Karpas-422 (cell line): ENCODE data around the gene ACSM6. TPM values are rescaled to one million over a fixed set of nuclear protein-coding genes. Genes with fewer than 3 reads are reported as not detected.

Source experiments
- DNase-seq: peaks from one replicate; pipeline ENCODE4 v3.0.0-alpha.2; 2015
- H2AFZ ChIP-seq: fragments of 200-600 bp; sonication (generic); 2 replicates; pipeline ENCODE4 v1.6.1; 2014; ENCODE audit warnings: antibody characterized with exemption, low read length, mixed read lengths
- H3K27ac ChIP-seq: fragments of 200-600 bp; sonication (generic); 2 replicates; pipeline ENCODE4 v1.5.1; 2014; ENCODE audit warnings: mild to moderate bottlenecking, low read length, moderate library complexity
- H3K27me3 ChIP-seq: fragments of 200-600 bp; sonication (generic); 2 replicates; pipeline ENCODE4 v1.6.1; 2014; ENCODE audit warnings: low read length, mixed read lengths
- H3K36me3 ChIP-seq: fragments of 200-600 bp; sonication (generic); 2 replicates; pipeline ENCODE4 v1.6.1; 2014; ENCODE audit warnings: low read length, mixed read lengths; ENCODE audit not compliant: insufficient read depth
- H3K4me1 ChIP-seq: fragments of 200-600 bp; sonication (generic); 2 replicates; pipeline ENCODE4 v1.6.1; 2014; ENCODE audit warnings: mild to moderate bottlenecking, low read length, mixed read lengths
- H3K4me2 ChIP-seq: fragments of 200-600 bp; sonication (generic); 2 replicates; pipeline ENCODE4 v1.6.1; 2014; ENCODE audit warnings: low read length, low read depth, mild to moderate bottlenecking; ENCODE audit not compliant: poor library complexity, severe bottlenecking
- H3K4me3 ChIP-seq: fragments of 200-600 bp; sonication (generic); 2 replicates; pipeline ENCODE4 v1.5.1; 2014; ENCODE audit warnings: mild to moderate bottlenecking, antibody characterized with exemption, low read length, mixed read lengths
- H3K79me2 ChIP-seq: fragments of 200-600 bp; sonication (generic); 2 replicates; pipeline ENCODE4 v1.6.1; 2014; ENCODE audit warnings: mild to moderate bottlenecking, low read length, mixed read lengths
- H3K9ac ChIP-seq: fragments of 200-600 bp; sonication (generic); 2 replicates; pipeline ENCODE4 v1.6.0; 2014; ENCODE audit warnings: low read length
- H3K9me2 ChIP-seq: fragments of 200-600 bp; sonication (generic), shearing (Covaris generic); replicated peaks from 2 replicates; pipeline ENCODE4 v1.6.0; 2014; ENCODE audit warnings: mild to moderate bottlenecking, low read length, moderate library complexity; ENCODE audit not compliant: insufficient read depth
- H3K9me3 ChIP-seq: fragments of 300-700, 200-600 bp; sonication (generic); 2 replicates; pipeline ENCODE4 v1.6.1; 2014; ENCODE audit warnings: low read length, mixed read lengths
- H4K20me1 ChIP-seq: fragments of 200-600 bp; sonication (generic); 2 replicates; pipeline ENCODE4 v1.6.1; 2014; ENCODE audit warnings: mild to moderate bottlenecking, antibody characterized with exemption, low read length, low read depth; ENCODE audit not compliant: insufficient read depth
- total RNA-seq: library from RNA; depleted of rRNA; stranded (reverse); fragments of >200 nt; shearing (Covaris generic); gene quantifications from 2 replicates; pipeline ENCODE4 v1.2.3, GENCODE V29; 2014; ENCODE audit warnings: low replicate concordance

Gene ACSM6
- total RNA-seq, 1 experiment from 2014 or later = not detected

DNA sequence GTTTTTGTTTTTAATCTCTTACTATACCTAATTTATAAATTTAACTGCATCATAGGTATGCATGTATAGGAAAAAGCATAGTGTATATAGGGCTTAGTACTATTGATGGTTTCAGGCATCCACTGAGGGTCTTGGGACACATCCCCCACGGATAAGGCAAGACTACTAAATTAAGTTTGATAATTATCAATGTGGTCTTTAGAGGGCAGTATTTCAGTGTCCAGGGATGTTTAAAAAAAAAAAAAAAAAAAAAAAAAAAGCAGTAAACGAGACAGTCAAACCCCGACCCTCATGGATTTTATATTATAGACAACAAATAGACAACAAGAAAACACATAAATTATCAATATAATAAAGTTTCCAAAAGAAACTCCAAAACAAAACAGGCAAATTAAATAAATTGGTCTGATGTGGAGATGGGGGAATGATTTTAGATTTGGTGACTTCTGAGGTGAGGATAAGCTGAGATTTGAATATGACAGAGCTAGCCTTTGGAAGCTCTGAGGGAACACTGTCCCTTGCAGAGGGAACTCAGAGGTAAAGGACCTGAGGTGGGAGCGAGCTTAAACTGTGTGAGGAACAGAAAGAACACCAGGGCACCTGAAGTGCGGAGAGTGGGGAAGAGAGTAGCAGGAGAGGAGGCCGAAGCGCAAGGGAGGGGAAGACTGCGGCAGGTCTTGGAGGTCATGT is 14.8 kb downstream of the ACSM6 start:
- H3K9ac ChIP-seq = no peak overlapping the region
- no peak overlapping the region for H3K4me3 ChIP-seq
- H3K27ac ChIP-seq = no peak overlapping the region
- H3K9me3 ChIP-seq = no peaks in the 10 kb centered on the region
- H2AFZ ChIP-seq = no peak overlapping the region
- H3K9me2 ChIP-seq = no peaks in the 10 kb centered on the region
- H3K36me3 ChIP-seq = no peaks in the 10 kb centered on the region
- H3K27me3 ChIP-seq = no peaks in the 10 kb centered on the region
- DNase-seq = no peak
- H3K79me2 ChIP-seq = no peaks in the 10 kb centered on the region
- no peak overlapping the region for H3K4me2 ChIP-seq
- H4K20me1 ChIP-seq = no peaks in the 10 kb centered on the region
- no peaks in the 10 kb centered on the region for H3K4me1 ChIP-seq

DNA sequence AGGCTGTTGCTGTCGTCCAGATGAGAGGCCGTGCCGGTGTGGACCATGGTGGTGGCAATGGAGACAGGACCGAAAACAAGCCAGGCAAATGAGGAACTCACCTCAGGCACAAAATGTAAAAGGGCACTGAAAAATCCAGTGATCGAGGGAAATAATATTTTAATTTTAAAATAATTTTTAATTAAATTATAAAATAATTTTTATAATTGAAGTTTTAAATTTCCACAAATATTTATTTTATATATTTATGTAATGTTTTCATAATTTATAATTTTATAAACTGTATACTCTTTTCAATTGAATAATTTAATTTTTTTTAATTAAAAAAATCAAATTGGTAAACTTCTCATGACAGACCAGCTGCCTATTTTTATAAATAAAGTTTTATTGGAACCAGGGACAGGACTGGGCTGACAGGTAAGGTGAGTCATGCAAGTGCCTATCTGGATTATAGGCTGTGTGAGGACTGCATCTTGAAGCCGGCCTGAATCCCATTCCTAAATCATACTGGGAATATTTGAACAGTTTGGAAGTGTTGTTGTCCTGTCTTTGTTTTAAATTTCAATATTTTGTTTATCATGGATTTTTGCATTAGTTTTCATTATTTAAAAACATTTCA is 15.6 kb downstream of the ACSM6 start:
- Histone ChIP-seq H3K9me3 (no peaks in the 10 kb centered on the region), H3K4me1 (no peaks in the 10 kb centered on the region), H4K20me1 (no peaks in the 10 kb centered on the region), H2AFZ (no peak overlapping the region), H3K4me3 (no peak overlapping the region), H3K79me2 (no peaks in the 10 kb centered on the region), H3K4me2 (no peak overlapping the region), H3K9me2 (no peaks in the 10 kb centered on the region), H3K27me3 (no peaks in the 10 kb centered on the region), H3K36me3 (no peaks in the 10 kb centered on the region), H3K9ac (no peak overlapping the region), H3K27ac (no peak overlapping the region)
- DNase-seq = no peak

DNA sequence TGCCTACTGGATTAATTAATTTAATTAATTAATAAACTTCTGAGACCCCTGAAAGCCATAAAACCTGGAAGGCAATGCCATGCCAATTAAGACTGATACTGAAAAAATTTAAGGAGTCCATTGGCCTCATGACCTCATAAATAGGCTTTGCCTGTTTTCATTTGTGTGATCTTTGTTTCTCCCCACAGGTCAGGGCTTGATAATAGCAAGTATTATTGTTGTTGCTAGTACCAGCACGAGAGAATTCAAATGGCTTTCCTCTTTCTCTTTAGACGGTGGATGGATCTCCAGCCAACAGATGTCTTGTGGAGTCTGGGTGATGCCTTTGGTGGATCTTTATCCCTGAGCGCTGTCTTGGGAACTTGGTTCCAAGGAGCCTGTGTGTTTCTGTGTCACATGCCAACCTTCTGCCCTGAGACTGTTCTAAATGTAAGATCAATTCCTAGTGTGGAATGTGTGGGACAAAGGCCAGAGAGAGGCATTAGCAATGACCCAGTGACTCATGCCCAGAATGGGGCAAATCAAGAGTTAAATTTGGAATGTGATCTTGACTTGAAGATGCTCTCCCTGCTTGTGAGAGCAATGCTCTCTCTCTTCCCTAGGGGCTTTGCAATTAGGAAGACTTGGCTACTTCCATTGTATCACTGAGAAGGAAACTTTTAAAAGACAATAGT is 17.7 kb downstream of the ACSM6 start:
- no peak for DNase-seq
- no peak overlapping the region for H3K4me2 ChIP-seq
- no peaks in the 10 kb centered on the region for H3K27me3 ChIP-seq
- H3K36me3 ChIP-seq = no peaks in the 10 kb centered on the region
- H3K4me1 ChIP-seq = no peaks in the 10 kb centered on the region
- H2AFZ ChIP-seq = no peak overlapping the region
- H3K4me3 ChIP-seq = no peak overlapping the region
- H3K27ac ChIP-seq = no peak overlapping the region
- no peaks in the 10 kb centered on the region for H3K79me2 ChIP-seq
- H3K9ac ChIP-seq = no peak overlapping the region
- no peaks in the 10 kb centered on the region for H3K9me3 ChIP-seq
- no peaks in the 10 kb centered on the region for H3K9me2 ChIP-seq
- no peaks in the 10 kb centered on the region for H4K20me1 ChIP-seq

DNA sequence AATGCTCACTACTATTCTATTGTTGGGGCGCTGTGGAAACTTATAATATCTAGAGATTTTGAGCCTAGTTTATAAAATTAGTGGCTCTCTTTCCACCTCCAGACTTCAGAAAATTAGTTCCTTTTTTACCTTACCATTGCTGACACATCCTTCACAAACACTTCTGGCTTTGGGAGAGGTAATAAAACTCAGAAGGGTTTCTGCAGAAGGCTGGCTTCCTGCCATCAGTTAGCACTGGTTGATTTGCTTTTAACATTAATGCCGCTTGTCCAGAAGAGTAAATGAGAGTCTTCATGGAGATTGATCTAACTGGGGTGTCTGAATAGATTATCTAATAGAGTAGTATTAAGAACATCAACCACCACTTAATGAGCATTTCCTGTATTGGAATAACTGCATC is 20.3 kb downstream of the ACSM6 start:
- Histone ChIP-seq H3K27me3 (no peaks in the 10 kb centered on the region), H3K4me3 (no peak overlapping the region), H3K4me2 (no peak overlapping the region), H3K27ac (no peak overlapping the region), H4K20me1 (no peaks in the 10 kb centered on the region), H2AFZ (no peak overlapping the region), H3K9me3 (no peaks in the 10 kb centered on the region), H3K4me1 (no peaks in the 10 kb centered on the region), H3K9me2 (no peaks in the 10 kb centered on the region), H3K79me2 (no peaks in the 10 kb centered on the region), H3K36me3 (no peaks in the 10 kb centered on the region), H3K9ac (no peak overlapping the region)
- DNase-seq = no peak

DNA sequence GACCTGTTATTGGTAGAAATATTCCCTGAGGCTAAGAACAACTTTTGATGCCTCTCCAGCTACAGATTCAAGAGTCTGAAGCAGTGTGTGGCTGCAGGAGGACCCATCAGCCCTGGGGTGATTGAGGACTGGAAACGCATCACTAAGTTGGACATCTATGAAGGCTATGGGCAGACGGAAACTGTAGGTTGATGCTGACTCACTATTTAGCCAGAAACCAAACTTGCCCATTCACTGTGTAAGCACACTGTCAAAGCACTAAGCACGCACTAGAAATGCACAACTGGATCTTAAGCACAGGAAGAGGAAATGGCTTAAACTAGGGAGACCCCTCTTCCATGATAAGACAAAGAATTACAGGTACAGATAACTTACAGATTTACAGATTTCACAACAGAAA is 20.8 kb downstream of the ACSM6 start:
- no peak overlapping the region for H2AFZ ChIP-seq
- H3K4me1 ChIP-seq = no peaks in the 10 kb centered on the region
- no peak overlapping the region for H3K27ac ChIP-seq
- H4K20me1 ChIP-seq = no peaks in the 10 kb centered on the region
- H3K4me2 ChIP-seq = no peak overlapping the region
- no peaks in the 10 kb centered on the region for H3K79me2 ChIP-seq
- H3K9me3 ChIP-seq = no peaks in the 10 kb centered on the region
- H3K27me3 ChIP-seq = no peaks in the 10 kb centered on the region
- DNase-seq = no peak
- no peaks in the 10 kb centered on the region for H3K9me2 ChIP-seq
- no peak overlapping the region for H3K9ac ChIP-seq
- no peaks in the 10 kb centered on the region for H3K36me3 ChIP-seq
- H3K4me3 ChIP-seq = no peak overlapping the region

DNA sequence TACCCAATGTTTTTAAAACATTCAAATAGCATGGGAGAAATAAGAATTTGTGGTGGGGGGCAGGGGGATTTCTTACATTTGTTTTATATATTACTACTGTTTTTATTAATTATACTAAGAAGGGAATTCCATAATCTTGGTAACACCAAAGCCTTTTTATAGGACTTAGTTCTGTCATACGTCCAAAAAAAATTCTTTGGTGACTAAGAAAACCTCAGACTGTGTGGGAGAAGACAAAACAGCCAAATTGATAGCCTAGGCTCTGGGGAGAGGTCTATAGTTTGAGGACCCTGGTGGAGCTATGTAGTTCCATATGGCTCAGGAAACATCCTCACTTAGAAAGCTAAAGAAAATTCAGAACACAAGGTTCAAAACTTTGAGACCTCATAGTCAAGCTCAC is 23.4 kb downstream of the ACSM6 start:
- no peaks in the 10 kb centered on the region for H3K79me2 ChIP-seq
- H3K36me3 ChIP-seq = no peaks in the 10 kb centered on the region
- DNase-seq = no peak
- H2AFZ ChIP-seq = no peak overlapping the region
- no peak overlapping the region for H3K4me3 ChIP-seq
- no peaks in the 10 kb centered on the region for H3K9me3 ChIP-seq
- H3K9ac ChIP-seq = no peak overlapping the region
- H3K27me3 ChIP-seq = no peaks in the 10 kb centered on the region
- H3K9me2 ChIP-seq = no peaks in the 10 kb centered on the region
- H3K4me1 ChIP-seq = no peaks in the 10 kb centered on the region
- H3K4me2 ChIP-seq = no peak overlapping the region
- H3K27ac ChIP-seq = no peak overlapping the region
- no peaks in the 10 kb centered on the region for H4K20me1 ChIP-seq

DNA sequence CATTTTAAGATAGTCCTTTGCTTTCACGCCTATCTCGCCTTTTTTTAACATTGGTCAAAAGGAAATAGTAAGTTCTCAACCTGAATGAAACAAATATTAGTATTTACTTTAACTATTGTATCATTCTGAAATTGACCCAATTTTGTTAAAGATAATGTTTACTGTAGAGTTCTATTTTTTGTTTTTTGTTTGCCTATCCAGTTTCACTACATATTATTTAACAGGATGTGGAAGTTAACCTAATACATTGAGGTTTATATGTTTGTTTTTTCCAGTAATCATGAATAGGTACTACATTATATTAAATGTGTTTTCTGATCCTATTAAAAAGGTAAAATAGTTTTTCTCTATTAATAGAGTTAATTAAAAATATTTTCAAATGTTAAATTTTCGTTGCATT is 26.5 kb downstream of the ACSM6 start:
- no peak for DNase-seq
- H3K79me2 ChIP-seq = no peaks in the 10 kb centered on the region
- H3K9me3 ChIP-seq = no peaks in the 10 kb centered on the region
- no peak overlapping the region for H2AFZ ChIP-seq
- H3K4me2 ChIP-seq = no peak overlapping the region
- H4K20me1 ChIP-seq = no peaks in the 10 kb centered on the region
- H3K4me1 ChIP-seq = no peaks in the 10 kb centered on the region
- H3K36me3 ChIP-seq = no peaks in the 10 kb centered on the region
- H3K9ac ChIP-seq = no peak overlapping the region
- no peaks in the 10 kb centered on the region for H3K27me3 ChIP-seq
- no peak overlapping the region for H3K4me3 ChIP-seq
- H3K9me2 ChIP-seq = no peaks in the 10 kb centered on the region
- no peak overlapping the region for H3K27ac ChIP-seq

DNA sequence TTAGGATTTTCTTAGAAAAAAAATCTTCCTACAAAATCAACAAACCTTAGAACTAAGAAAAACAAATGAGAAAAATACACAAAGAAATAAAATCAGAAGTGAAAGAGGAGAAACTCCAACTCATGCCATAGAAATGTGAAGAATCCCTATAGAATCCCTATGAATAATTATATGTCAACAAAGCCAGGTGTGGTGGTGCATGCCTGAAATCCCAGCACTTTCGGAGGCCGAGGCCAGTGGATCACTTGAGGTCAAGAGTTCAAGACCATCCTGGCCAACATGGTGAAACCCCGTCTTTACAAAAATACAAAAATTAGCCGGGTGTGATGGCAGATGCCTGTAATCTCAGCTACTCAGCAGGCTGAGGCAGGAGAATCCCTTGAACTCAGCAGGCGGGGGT is 27.1 kb downstream of the ACSM6 start:
- no peaks in the 10 kb centered on the region for H3K4me1 ChIP-seq
- H3K36me3 ChIP-seq = no peaks in the 10 kb centered on the region
- H2AFZ ChIP-seq = no peak overlapping the region
- no peak overlapping the region for H3K9ac ChIP-seq
- no peaks in the 10 kb centered on the region for H3K79me2 ChIP-seq
- H3K27ac ChIP-seq = no peak overlapping the region
- no peak overlapping the region for H3K4me2 ChIP-seq
- no peak overlapping the region for H3K4me3 ChIP-seq
- H3K9me2 ChIP-seq = no peaks in the 10 kb centered on the region
- no peaks in the 10 kb centered on the region for H3K9me3 ChIP-seq
- no peak for DNase-seq
- H4K20me1 ChIP-seq = no peaks in the 10 kb centered on the region
- H3K27me3 ChIP-seq = no peaks in the 10 kb centered on the region
